ENCODE measurements around the gene SUN1.

DNA sequence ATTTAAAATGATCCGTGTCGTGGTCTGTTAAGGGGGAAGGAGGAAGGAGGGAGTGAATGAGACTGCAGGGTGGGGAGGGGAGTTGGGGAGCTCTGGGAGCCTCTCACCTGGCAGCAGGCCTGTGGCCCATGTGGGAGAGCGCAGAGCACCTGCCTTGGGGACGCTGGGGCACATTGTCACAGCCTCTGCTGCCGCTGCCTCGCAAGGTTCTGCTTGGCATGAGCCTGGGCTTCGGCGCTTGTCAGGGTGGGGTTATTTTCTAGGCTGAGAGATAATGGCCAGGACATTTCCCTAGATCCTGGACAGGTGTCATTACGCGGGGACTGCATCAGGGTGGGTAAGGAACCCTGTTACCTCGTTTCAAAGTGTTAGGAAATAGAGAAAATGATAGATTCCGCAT, 2.2 kb upstream of the SUN1 start:
- TF ChIP-seq, protein P1, sequence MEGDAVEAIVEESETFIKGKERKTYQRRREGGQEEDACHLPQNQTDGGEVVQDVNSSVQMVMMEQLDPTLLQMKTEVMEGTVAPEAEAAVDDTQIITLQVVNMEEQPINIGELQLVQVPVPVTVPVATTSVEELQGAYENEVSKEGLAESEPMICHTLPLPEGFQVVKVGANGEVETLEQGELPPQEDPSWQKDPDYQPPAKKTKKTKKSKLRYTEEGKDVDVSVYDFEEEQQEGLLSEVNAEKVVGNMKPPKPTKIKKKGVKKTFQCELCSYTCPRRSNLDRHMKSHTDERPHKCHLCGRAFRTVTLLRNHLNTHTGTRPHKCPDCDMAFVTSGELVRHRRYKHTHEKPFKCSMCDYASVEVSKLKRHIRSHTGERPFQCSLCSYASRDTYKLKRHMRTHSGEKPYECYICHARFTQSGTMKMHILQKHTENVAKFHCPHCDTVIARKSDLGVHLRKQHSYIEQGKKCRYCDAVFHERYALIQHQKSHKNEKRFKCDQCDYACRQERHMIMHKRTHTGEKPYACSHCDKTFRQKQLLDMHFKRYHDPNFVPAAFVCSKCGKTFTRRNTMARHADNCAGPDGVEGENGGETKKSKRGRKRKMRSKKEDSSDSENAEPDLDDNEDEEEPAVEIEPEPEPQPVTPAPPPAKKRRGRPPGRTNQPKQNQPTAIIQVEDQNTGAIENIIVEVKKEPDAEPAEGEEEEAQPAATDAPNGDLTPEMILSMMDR (conservative IDR thresholded peaks at IDR 0.05; ENCODE audit: low read depth in 2 of 2) = no peak
- TF ChIP-seq JUNB (IDR thresholded peaks at IDR 0.05; ENCODE audit: unreplicated experiment) = no peak

All from GM23338 (cell line).